Neutrophil (primary cell): ENCODE results near the gene RIPOR2.
"Not testable (repeated sequence)": the region's sequence is repeated elsewhere in the genome, so short reads cannot be mapped to it uniquely, and the experiment has no call there.

Experiments
- H3K27ac ChIP-seq: fragments of 200-600 bp; sonication (generic); 2 replicates; pipeline ENCODE4 v1.5.1; 2016; ENCODE audit warnings: mild to moderate bottlenecking, moderate library complexity
- H3K27me3 ChIP-seq: fragments of 200-600 bp; sonication (generic); 2 replicates; pipeline ENCODE4 v1.6.0; 2016; ENCODE audit warnings: mild to moderate bottlenecking
- H3K36me3 ChIP-seq: fragments of 200-600 bp; sonication (generic); 2 replicates; pipeline ENCODE4 v1.5.1; 2017
- H3K4me1 ChIP-seq, 2 experiments: fragments of 200-600 bp in 1 of 2; sonication (generic) in 1 of 2; 1 replicate in 1 of 2; 2 replicates in 1 of 2; pipeline versions ENCODE4 v1.5.1 to v1.6.1; 2013 to 2016; ENCODE audit warnings: low read depth in 1 of 2, low read length in 1 of 2, mild to moderate bottlenecking in 1 of 2, moderate library complexity in 1 of 2; ENCODE audit not compliant: control insufficient read depth in 1 of 2, insufficient read depth in 1 of 2
- H3K4me3 ChIP-seq, 2 experiments: fragments of 200-600 bp in 1 of 2; sonication (generic) in 1 of 2; 1 replicate in 1 of 2; 2 replicates in 1 of 2; pipeline ENCODE4 v1.5.1; 2013 to 2016; ENCODE audit warnings: low read depth in 1 of 2, low read length in 1 of 2, mild to moderate bottlenecking in 1 of 2, moderate library complexity in 1 of 2
- H3K9me3 ChIP-seq: fragments of 200-600 bp; sonication (generic); 2 replicates; pipeline ENCODE4 v1.5.1; 2016
- CTCF ChIP-seq: fragments of 200-600 bp; sonication (generic); IDR thresholded peaks from 2 replicates; pipeline ENCODE4 v1.5.1; 2016; ENCODE audit warnings: antibody characterized with exemption

The RIPOR2 gene

GRCh38 chr6:24757611-24758010 is 178.1 kb downstream of the RIPOR2 start:
- peaks cover 0 to 4% of the 10 kb centered on the region in 2 experiments for H3K4me1 ChIP-seq
- H3K27me3 ChIP-seq, result no peaks in the 10 kb centered on the region
- H3K27ac ChIP-seq, result peak overlapping the region; percentile 48
- no peak for TF ChIP-seq CTCF
- H3K36me3 ChIP-seq, result no peaks in the 10 kb centered on the region
- H3K4me3 ChIP-seq, result no peak overlapping the region
- no peaks in the 10 kb centered on the region for H3K9me3 ChIP-seq

GRCh38 chr6:24755279-24755678 is 180.5 kb downstream of the RIPOR2 start:
- Histone ChIP-seq H3K27ac (no peak overlapping the region), H3K36me3 (no peaks in the 10 kb centered on the region), H3K27me3 (no peaks in the 10 kb centered on the region), H3K9me3 (no peaks in the 10 kb centered on the region), H3K4me3 (no peak overlapping the region), H3K4me1 (peaks cover 0 to 4% of the 10 kb centered on the region in 2 experiments)
- TF ChIP-seq CTCF, result no peak

- not testable (repeated sequence) for H3K36me3 ChIP-seq, H3K9me3 ChIP-seq, H3K4me3 ChIP-seq, H3K27me3 ChIP-seq, H3K27ac ChIP-seq
- peaks cover 4 to 12% of the 10 kb centered on the region in 2 experiments for H3K4me1 ChIP-seq
These were observed 181.4 kb downstream of the RIPOR2 start for GRCh38 chr6:24754378-24754777.
